C4-2B (cell line): ENCODE data around the gene ZNF532.

Experiments used
- CTCF ChIP-seq: fragments of 450-650 bp; conservative IDR thresholded peaks from 2 replicates; pipeline ENCODE4 v1.5.1; 2017; ENCODE audit warnings: mild to moderate bottlenecking
- ZFX ChIP-seq: fragments of 450-650 bp; IDR thresholded peaks from 2 replicates; pipeline ENCODE4 v1.6.1; 2017

- TF ChIP-seq CTCF: no peak
- TF ChIP-seq ZFX: no peak
Measured at GRCh38 chr18:58861353-58861752, 3.3 kb upstream of the ZNF532 start.
